KBM-7 (cell line): Measurements from ENCODE around the gene FAT1.

ENCODE experiments used
- DNase-seq: peaks from one replicate; pipeline ENCODE4 v3.0.0-alpha.2; 2015
- in situ Hi-C: fragments of 300-500 bp; cut with MboI; formaldehyde crosslinking; loops from 2 replicates; pipeline ENCODE4 v1.14.3; 2020; ENCODE audit warnings: low sequenced_read_pairs, low pct_unique_long_range_greater_than_20kb, mixed read lengths

Gene FAT1

GRCh38 chr4:186703510-186703909 lies 20.1 kb downstream of the FAT1 start:
- in situ Hi-C loops: no loop called here

GRCh38 chr4:186702940-186703339 lies 20.7 kb downstream of the FAT1 start:
- no peak for DNase-seq
- in situ Hi-C loops: no loop called here

More at GRCh38 chr4:186703510-186703909, 20.1 kb downstream of the FAT1 start:
- DNase-seq: no peak

DNA sequence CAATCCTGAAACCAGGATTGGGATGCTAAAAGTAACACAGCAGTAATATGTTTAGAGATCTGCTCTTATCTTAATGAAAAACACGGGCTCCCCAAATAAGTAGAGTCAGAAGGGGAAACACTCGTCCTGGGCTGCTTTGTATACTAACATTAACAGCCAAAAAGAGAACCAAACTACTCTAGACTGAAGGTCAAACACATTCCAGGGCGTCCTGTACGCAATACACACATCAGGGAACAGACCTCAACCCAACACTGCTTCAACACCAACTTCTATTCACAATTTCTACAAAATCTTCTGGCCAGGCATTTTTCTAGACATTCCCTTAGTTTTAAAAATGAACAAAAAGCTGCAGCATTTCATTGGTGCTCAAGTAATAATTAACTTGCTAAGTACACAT lies 21.4 kb downstream of the FAT1 start:
- DNase-seq: no peak
- in situ Hi-C loops: no loop called here

DNA sequence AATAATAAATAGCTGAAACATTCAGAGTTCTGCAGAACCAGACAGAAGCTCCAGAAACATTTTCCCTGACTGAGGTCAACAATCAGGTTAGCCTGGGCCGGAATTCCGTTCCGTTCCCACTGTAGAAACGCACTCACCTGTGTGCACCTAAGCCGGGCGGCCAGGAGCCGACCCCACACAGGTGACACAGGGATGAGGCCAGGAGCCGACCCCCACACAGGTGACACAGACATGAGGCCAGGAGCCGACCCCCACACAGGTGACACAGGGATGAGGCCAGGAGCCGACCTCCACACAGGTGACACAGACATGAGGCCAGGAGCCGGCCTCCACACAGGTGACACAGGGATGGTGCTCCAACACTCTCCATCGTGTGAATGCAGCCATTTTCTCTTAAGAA lies 21.9 kb downstream of the FAT1 start:
- in situ Hi-C loops: no loop called here
- DNase-seq: no peak

GRCh38 chr4:186701273-186701672 lies 22.4 kb downstream of the FAT1 start:
- no peak for DNase-seq
- in situ Hi-C loops: no loop called here

GRCh38 chr4:186700746-186701145 lies 22.9 kb downstream of the FAT1 start:
- no peak for DNase-seq
- in situ Hi-C loops: no loop called here

DNA sequence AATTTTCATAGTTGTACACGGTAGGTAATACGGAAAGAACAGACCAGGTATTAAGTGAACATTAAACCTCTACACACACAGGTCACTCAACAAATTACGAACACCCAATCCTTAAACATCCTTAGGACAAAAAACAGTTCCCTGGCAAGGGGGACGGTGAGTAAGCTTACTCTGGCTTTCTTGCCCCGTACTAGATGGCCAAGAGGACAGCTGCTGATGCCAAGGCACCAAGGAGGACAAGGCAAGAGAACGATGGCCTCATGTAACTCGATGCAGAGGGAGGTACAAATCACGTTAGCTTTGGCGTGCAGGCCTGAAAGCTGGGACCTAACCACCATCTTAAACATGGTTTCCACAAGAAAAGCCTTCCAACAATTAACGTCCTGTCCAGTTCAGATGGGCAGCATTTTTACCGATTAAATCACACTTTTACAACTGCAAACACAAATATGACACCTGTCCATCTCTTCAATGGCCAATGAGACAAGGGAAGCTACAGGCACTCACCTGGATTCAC lies 23.7 kb downstream of the FAT1 start:
- DNase-seq: no peak
- in situ Hi-C loops: no loop called here

DNA sequence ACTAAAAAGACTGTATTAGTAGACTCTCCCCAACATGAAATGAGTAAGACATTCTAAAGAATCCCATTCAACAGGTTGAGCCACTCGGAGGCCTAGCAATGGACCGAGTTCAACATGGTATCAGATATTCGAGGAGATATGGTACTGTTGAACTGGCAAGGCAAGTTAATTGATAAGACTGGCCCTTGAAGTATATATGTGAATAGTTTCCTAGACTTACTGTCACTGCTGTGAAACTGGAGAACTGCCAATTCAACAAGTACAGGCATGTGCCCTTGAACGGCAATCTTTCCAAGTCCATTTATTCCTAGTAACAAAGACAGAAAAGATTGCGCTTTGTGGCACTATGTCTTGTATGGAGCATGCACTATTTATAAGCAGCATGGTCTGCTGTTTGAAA lies 24.4 kb downstream of the FAT1 start:
- no peak for DNase-seq
- in situ Hi-C loops: no loop called here

DNA sequence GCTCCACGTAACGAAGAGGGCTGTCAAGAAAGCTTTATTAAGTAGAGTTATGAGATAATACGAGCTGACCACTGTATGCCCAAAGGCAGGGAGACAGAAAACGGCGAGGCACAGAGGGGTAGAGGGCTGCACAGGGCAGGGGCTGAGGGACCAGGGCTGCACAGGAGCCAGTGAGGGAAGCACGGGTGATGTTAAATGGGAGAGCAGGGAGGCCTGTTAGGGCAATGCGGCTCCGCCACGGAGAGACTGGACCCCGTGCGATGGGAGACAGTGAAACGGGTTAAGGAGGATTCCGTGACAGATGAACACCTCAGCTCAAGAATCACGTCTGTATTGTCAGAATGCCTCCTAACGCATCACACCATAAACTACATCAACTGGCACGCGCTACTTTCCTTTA lies 25.1 kb downstream of the FAT1 start:
- in situ Hi-C loops: no loop called here
- no peak for DNase-seq

- no peak for DNase-seq
- in situ Hi-C loops: no loop called here
These were observed 25.6 kb downstream of the FAT1 start for GRCh38 chr4:186698028-186698427.

DNA sequence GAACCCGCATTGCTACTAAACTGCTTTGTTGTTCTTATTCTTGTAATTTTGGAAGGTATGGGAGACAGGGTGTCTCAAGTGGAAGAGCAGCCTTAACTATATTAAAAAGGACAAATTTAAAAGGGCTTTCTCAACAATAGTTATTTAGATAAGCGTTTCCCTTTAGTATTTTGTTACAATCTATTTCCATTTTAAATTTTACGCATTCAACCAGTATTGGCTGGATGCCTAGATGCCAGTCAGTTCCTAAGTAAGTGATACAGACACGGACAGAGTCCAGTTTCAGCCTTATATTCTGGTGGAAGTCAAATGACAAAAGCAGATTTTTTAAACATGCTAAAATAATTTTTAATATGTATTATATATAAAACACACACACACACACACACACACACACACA lies 28.3 kb downstream of the FAT1 start:
- in situ Hi-C loops: no loop called here
- no peak for DNase-seq

DNA sequence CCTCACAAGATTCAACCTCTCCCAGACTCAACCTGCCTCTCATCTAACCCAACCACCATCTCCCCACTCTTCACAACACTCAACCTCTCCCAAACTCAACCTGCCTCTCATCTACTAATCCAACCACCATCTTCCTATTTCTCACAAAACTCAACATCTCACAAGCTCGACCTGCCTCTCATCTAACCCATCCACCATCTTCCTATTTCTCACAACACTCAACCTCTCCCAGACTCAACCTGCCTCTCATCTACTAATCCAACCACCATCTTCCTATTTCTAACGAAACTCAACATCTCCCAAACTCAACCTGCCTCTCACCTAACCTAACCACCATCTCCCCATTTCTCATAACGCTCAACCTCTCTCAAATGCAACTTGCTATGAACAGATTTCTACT lies 29.8 kb downstream of the FAT1 start:
- no peak for DNase-seq
- in situ Hi-C loops: no loop called here

DNA sequence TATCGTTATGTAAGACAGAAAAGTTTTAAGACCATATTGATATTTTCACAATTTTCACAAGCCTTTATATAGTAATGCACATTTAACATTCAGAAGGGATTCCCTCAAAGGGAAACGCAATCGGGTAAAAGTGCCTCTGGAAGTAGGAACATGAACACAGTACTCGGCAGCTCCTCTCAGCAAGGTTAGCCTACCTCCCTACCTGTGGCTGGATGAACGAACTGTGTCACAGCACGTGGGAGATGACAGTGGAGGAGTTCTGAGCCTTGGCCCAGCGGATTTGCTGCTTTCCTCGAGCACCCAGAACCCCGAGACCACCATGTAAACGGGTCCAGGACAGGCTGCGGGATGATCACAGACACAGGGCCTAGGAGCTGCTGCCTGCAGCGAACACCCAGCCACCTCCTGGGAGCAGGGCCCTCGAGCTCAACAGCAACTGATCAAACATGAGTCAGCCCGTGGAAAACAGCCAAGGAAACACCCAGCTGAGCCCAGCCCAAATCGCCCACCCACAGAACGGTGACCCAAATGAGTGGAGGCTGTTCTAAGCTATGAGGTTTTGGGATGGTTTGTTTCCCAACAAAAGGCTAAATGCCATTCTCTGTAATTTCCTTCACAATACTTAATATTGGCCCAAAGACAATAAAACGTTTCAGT lies 30.4 kb downstream of the FAT1 start:
- in situ Hi-C loops: no loop called here

DNA sequence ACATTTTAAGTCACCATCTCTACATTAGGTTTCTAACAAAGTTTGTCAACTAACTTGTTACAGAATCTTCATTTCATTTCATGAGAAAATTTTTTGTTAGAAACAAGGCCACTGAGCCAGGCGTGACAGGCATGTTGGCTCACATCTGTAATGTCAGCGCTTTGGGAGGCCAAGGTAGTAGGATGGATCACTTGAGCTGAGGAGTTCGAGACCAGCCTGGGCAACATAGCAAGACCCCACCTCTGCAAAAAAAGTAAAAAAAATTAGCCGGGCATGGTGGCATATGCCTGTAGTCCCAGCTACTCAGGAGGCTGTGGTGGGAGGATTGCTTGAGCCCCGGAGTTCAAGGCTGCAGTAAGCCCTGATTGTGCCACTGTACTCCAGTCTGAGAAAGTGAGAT lies 32.3 kb downstream of the FAT1 start:
- in situ Hi-C loops: no loop called here

More for the DNA sequence above, 30.4 kb downstream of the FAT1 start:
- DNase-seq: no peak

GRCh38 chr4:186689476-186689875 lies 34.2 kb downstream of the FAT1 start:
- in situ Hi-C loops: no loop called here
- no peak for DNase-seq

More for the DNA sequence above, 32.3 kb downstream of the FAT1 start:
- DNase-seq: no peak

- no peak for DNase-seq
- in situ Hi-C loops: no loop called here
These were observed 35.3 kb downstream of the FAT1 start for GRCh38 chr4:186688150-186688943.

DNA sequence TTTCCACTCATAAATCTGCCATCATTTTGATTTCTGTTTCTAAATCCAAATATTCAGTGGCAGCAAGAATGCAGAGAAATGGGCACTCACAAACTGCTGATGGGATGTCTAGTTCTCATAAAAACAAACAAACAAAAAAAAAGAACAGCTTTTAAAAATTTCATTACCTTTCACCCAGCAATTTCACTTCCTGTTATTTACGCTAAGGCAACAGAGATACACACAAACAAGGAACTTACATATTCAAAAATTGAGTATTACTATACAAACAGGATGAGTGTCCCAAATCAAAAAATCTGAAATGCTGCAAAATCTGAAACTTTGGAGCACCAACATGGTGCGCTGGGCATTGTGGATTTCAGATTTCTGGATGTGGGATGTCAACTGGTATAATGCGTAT lies 36.4 kb downstream of the FAT1 start:
- in situ Hi-C loops: no loop called here
- no peak for DNase-seq

GRCh38 chr4:186685767-186686183 lies 37.9 kb downstream of the FAT1 start:
- no peak for DNase-seq
- in situ Hi-C loops: no loop called here

DNA sequence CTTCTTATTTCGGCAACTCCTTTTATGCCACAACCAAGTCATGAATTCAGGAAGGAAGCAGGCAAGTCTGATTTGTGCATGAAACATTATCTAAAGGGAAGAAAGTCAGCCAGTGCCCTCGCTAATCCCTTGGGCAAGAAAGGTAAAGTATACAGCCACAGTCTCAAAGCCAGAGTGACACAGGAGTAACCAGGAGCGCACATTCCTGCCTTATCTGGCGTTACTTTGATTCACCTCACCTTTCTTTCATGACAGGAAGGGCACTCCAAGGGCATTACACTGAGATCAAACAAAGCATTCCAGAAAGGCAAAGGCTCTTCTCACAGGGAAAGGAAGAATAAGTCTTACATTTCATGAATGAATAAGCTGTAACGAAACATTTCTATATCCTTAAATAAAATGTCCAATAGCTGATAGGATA lies 38.8 kb downstream of the FAT1 start:
- DNase-seq: no peak

GRCh38 chr4:186684220-186684619 lies 39.4 kb downstream of the FAT1 start:
- in situ Hi-C loops: no loop called here
- DNase-seq: no peak

More for the DNA sequence above, 38.8 kb downstream of the FAT1 start:
- in situ Hi-C loops: no loop called here
